GM18526 (cell line): Measurements from ENCODE around the gene QSER1.

Source experiments
- POLR2A ChIP-seq: IDR thresholded peaks from 3 replicates; pipeline ENCODE4 v1.6.1; 2011; ENCODE audit not compliant: insufficient read length; ENCODE audit errors: extremely low read depth

The QSER1 gene

GRCh38 chr11:32892355-32893092 is at the start of gene QSER1:
Gene QSER1, plus strand, starts transcription at chr11:32892811. Its CDS starts 315 bp downstream, at chr11:32893126.
- TF ChIP-seq POLR2A: peak; percentile 72

DNA sequence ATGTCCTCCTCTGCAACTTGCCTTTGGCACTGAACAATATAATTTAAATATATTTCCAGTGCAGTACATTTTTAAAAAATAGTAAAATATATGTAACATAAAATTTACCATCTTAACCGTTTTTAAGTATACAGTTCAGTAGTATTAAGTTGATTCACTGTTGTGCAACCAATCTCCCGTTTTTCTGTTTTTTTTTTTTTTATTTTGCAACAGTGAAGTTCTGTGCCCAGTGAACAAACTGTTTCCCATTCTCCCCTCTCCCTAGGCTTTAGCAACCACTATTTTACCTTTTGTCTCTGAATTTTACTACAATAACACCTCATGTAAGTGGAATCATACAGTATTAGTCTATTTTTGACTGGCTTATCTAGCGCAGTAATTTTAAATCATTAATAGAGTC is 49.1 kb upstream of the QSER1 start:
- no peak for TF ChIP-seq POLR2A

GRCh38 chr11:32847511-32847910 is 45.1 kb upstream of the QSER1 start:
- no peak for TF ChIP-seq POLR2A

DNA sequence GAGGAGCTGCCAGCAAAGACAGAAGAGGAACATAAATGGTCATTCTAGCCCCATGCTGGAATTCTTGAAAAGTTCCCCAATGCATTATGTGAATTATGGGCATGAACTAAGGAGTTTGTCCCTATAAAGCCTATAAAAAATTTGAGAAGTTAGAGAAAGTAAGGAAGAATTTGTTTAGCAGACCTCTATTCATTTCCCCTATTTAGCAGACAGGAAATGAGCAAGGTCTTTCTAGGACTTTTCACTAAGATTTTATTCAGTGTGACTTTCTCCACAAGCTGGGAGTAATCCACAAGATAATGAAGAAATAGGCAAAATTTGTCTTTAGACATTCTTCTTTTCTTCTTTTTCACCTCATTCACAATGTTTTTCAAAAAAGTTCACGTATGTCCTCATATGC is 42.9 kb upstream of the QSER1 start:
- no peak for TF ChIP-seq POLR2A

DNA sequence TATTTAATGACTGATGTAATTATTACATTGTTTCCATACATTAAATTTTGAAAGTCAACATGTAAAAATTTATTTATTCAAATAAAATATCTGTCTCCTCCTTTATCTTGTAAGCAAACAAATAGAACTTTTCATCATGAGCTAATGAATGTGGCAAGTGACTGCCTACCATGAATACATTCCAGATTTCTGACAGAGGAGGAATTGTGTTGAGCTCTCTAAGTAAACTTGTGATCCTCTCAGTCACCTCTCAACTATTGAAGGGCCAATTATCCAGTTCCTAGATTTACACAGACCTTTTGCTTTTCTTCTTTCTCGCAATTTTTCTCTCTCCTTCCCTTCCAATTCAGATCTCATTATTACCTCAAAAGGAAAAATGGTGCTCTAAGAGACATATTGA is 41.4 kb upstream of the QSER1 start:
- no peak for TF ChIP-seq POLR2A

GRCh38 chr11:32852207-32852606 is 40.4 kb upstream of the QSER1 start:
- TF ChIP-seq POLR2A: no peak

DNA sequence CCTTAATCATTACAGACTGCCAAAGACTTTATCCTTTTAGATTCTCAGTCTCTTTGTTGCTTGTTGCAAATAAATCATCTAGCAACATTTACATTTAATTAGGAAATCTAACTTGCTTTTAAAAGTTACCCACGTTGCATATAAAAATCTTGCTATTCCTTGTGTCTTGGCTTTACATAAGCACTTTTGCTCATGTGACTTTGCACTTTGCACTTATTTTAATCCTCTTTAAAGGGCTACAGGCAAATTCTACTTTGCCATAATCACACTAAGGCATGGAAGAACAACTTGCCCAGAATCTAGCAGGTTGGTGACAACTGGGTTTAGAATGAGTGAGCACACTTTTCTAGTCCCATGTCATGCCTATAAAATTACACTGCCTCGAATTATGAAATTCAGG is 37.0 kb upstream of the QSER1 start:
- TF ChIP-seq POLR2A: no peak

GRCh38 chr11:32858731-32859130 is 33.9 kb upstream of the QSER1 start:
- no peak for TF ChIP-seq POLR2A

GRCh38 chr11:32861850-32862577 is 30.6 kb upstream of the QSER1 start:
- TF ChIP-seq POLR2A: no peak

DNA sequence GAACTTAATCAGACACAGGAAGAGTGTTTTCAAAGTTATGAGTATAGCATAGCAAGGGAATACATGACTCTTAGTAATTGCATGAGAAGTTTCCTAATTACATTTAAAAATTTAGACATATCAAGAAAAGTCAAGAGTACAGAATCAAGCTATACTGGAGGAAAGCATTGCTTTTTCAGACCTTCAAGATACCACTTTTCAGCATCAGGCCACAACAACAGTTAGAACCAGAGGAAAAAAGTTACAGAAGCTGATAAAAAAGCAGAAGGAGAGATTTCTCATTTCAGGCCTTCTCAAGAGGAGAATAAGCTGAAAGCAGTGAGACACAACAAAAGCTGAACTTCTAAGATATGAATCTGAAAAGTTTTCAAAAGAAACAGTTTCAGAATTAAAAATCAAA is 28.1 kb upstream of the QSER1 start:
- no peak for TF ChIP-seq POLR2A

DNA sequence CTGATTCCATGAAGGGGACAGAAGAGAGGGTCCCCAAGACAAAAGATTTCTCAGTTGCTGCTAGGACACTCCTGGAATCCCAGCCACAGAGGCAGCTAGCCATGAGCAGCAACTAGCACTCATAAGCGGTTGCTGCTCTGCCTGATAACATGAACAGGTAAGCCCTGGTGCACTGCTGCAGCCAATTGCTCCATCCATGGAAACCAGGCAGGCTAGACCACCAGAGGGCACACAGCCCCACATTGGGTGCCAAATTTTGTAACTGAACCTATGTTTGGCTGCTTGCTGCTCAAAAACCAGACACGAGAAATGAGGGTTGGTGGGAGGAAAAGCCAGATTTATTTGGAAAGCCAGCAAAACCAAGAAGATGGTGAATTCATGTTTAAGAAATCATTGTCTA is 21.9 kb upstream of the QSER1 start:
- TF ChIP-seq POLR2A: no peak

DNA sequence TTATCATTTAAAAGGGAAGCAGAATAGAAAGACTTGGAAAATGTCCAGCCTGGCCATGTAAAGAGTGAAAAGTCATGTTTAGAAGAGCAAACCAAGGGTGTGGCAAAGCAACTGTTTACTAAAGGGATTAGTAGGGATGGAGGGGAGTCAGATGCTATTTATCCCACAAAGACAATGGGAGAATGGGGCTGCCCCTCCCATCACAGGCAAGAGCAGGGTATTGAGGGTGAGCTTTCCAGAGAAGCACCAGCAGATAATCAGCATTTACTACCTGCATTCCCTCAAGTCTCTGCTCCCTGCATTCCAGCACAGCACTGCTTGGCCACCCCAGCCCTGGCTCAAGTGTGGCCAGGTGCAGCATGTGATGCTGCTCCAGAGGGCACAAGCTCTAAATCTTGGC is 18.5 kb upstream of the QSER1 start:
- no peak for TF ChIP-seq POLR2A

DNA sequence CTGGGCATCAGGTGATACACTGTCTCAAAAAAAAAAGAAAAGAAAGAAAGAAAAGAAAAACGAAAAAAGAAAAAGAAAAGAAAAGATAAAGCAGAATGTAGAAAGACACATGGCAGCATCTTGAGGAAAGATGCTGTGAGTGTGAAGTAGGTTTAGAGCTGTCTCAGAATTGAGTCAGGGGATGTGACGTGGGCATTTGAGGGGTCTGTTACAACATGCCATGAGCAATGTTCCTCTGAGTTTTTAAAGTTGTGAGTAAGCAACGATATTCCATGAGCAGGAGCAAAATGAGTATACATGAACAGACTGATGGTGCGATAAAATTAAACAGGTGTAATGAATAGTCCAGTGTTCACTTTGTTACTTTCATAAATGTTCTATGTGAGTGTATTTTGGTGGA is 11.3 kb upstream of the QSER1 start:
- TF ChIP-seq POLR2A: no peak

DNA sequence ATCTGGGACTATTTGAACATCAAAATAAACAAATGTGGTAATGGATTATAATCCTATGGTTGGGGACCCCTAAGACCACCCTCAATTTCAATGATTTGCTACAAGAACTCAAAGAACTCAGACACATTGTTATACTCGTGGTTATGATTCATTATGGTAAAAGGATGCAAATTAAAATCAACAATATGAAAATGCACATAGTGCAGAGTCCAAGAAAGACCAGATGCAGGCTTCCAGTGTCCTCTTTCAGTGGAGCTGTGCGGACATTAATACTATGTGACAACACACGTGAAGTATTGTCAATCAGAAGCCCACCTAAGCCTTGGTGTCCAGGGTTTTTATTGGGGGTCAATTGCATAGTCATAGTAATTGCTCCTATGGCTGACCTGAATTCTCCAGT is 9.2 kb upstream of the QSER1 start:
- TF ChIP-seq POLR2A: no peak

DNA sequence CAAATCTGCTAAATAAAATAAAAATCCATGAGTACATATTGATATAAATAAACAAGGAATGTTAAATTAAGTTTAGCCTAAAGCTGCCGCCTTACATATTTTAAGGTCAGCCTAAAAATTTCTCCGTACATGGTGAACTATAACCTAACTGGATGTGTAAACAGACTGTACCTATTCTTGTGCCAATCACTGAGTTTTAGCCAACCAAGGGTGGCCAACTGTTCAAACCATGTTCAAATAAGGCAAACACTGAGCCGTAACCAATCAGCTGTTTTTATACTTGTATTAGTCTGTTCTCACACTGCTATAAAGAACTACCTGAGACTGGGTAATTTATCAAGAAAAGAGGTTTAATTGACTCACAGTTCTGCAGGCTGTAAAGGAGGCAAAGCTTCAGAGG is 8.6 kb upstream of the QSER1 start:
- TF ChIP-seq POLR2A: no peak

GRCh38 chr11:32884770-32885384 is 7.7 kb upstream of the QSER1 start:
- TF ChIP-seq POLR2A: no peak

GRCh38 chr11:32885556-32885955 is 7.1 kb upstream of the QSER1 start:
- TF ChIP-seq POLR2A: no peak

DNA sequence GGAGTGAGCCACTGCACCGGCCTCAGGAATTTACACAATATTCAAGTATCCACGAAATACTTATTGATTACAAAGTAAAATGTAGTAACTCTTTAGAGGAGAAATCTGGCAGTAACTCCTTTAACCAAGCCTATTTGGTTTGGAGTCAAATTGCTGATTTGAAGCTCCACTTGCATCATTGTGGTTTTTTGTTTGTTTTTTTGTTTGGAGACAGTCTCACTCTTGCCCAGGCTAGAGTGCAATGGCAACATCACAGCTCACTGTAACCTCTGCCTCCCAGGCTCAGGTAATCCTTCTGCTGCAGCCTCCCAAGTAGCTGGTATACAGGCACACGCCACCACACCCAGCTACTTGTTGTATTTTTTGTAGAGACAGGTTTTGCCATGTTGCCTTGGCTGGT is 6.4 kb upstream of the QSER1 start:
- TF ChIP-seq POLR2A: no peak
